Stimulated activated naive CD8-positive, alpha-beta T cell treated with anti-CD3 and anti-CD28 coated beads, Interleukin-15, Interleukin-2, amounts not matched to agents 100 ng/mL and 50 ng/mL, for 24 hours (primary cell): ENCODE results near the gene SIK2.

ENCODE experiments used
- H3K27ac Mint-ChIP-seq: one replicate; pipeline ENCODE4 v1.8.0; 2021; ENCODE audit warnings: mild to moderate bottlenecking, mixed read lengths
- H3K27me3 Mint-ChIP-seq: one replicate; pipeline ENCODE4 v1.8.0; 2021; ENCODE audit warnings: mixed read lengths
- H3K36me3 Mint-ChIP-seq: one replicate; pipeline ENCODE4 v1.8.0; 2021; ENCODE audit warnings: low read depth, mixed read lengths
- H3K4me1 Mint-ChIP-seq: one replicate; pipeline ENCODE4 v1.8.0; 2021; ENCODE audit warnings: low read depth, mixed read lengths
- H3K4me3 Mint-ChIP-seq: one replicate; pipeline ENCODE4 v1.8.0; 2021; ENCODE audit warnings: mild to moderate bottlenecking, mixed read lengths
- H3K9me3 Mint-ChIP-seq: one replicate; pipeline ENCODE4 v1.8.0; 2021; ENCODE audit warnings: mixed read lengths

The SIK2 gene

DNA sequence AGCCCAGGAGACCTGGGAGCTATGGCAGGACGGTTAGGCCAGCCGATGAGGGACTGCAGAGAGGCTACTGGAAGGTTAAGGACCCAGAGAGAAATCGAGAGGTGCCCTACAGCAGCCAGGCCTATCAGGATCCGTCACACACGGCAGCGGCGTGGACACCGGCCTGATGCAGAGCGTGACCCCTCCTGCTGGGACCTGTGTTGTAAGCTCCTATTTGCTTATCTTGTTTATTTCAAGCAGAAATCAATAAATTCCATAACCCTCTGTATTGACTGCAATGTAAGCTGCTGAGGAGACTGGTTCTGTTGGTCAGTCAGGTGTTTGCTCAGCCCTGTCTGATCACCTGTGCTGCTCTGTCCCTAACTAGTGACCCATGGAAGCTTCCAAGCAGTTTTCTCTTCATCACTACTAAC lies 124.1 kb downstream of the SIK2 start:
- Mint-ChIP-seq H3K9me3 (no peaks in the 10 kb centered on the region), H3K27ac (no peak overlapping the region), H3K27me3 (no peaks in the 10 kb centered on the region), H3K4me1 (no peaks in the 10 kb centered on the region), H3K36me3 (peaks cover 23% of the 10 kb centered on the region), H3K4me3 (no peak overlapping the region)

DNA sequence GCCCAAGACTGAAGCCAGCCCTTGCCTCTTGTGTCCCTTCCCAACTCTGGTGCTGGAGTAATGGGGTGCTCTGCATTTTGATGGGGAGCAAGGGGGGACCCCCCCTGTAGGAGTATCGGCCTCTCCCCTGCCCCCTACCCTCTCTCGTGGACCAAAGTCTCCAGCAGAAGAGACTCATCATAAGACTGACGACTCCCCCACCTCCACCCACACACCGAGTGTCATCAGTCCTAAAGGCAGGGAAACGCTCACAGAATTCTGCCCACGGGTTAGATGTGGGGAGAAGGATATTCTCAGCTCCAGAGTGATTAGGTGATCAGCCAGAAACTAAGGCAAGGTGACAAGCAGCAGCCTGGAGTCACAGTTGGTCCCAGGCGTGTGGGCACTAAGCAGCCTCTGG lies 125.2 kb downstream of the SIK2 start:
- Mint-ChIP-seq H3K4me1 (no peaks in the 10 kb centered on the region), H3K27ac (no peak overlapping the region), H3K27me3 (no peaks in the 10 kb centered on the region), H3K4me3 (no peak overlapping the region), H3K9me3 (no peaks in the 10 kb centered on the region), H3K36me3 (peaks cover 15% of the 10 kb centered on the region)

DNA sequence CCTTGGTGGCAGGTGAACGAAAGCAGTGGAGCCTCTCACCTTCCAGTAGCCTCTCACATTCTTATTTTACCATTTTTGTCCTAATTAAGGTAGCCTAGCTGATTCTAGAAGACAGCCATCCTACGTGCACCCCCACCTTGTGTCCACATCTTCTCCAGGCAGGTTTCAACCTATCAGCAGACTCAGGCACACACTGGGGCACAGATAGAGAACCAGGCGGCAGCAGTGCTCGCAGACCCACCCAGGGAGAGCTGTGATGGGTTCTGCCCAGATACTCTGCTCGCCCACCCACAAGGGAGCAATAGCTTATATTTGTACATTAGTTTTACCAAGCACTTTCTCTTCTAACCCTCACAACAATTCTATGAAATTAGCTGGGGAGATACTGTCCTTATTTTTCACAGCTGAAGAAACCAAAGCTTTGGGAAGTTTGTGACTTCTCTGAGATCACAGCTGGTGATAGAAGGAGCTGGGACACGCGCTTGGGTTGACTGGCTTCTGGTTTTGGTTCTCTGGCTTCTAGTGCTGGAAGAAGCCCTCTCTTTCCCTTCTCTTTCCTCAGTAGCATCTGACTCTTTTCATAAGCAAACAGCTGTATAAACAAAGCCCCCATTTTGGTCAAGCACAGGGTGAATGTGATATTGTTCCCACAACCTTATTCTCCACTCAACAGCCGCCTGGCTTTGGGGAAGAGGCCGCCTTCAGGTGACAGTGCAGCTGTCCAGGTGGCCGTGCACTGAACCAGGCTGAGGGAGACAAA lies 127.0 kb downstream of the SIK2 start:
- Mint-ChIP-seq H3K27ac (no peak overlapping the region), H3K4me3 (no peak overlapping the region), H3K36me3 (peaks cover 4% of the 10 kb centered on the region), H3K27me3 (no peaks in the 10 kb centered on the region), H3K9me3 (no peaks in the 10 kb centered on the region), H3K4me1 (no peaks in the 10 kb centered on the region)

DNA sequence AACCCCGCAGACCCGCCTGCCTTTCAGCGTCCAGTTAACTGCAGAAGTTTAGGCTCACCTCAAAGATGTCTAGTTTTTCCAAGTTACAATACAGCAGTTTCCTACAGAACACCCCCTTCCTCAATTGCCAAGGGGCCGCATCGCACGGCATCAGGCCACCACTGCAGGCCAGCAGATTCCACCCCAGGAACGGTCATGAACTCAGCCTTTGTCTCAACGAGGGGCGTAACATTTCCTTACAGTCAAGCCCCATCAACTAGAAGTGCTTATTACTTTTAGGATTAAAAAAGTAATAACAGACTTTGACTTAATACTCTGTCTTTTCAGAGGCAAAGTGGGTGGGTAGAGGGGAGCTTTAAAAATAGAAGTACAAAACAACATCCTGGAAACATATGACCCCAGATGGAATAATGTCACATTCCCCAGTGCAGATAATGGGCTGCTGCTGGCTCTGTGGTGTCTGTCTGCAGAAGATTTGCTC lies 127.6 kb downstream of the SIK2 start:
- peaks cover 4% of the 10 kb centered on the region for H3K36me3 Mint-ChIP-seq
- no peaks in the 10 kb centered on the region for H3K4me1 Mint-ChIP-seq
- H3K27ac Mint-ChIP-seq, result no peak overlapping the region
- no peaks in the 10 kb centered on the region for H3K27me3 Mint-ChIP-seq
- H3K9me3 Mint-ChIP-seq, result no peaks in the 10 kb centered on the region
- H3K4me3 Mint-ChIP-seq, result no peak overlapping the region

- Mint-ChIP-seq H3K4me1 (no peaks in the 10 kb centered on the region), H3K36me3 (peaks cover 4% of the 10 kb centered on the region), H3K27ac (no peak overlapping the region), H3K4me3 (no peak overlapping the region), H3K9me3 (no peaks in the 10 kb centered on the region), H3K27me3 (no peaks in the 10 kb centered on the region)
Observed at GRCh38 chr11:111730871-111731591, 128.8 kb downstream of the SIK2 start.

- no peak overlapping the region for H3K4me3 Mint-ChIP-seq
- H3K9me3 Mint-ChIP-seq, result no peaks in the 10 kb centered on the region
- H3K27ac Mint-ChIP-seq, result no peak overlapping the region
- no peaks in the 10 kb centered on the region for H3K27me3 Mint-ChIP-seq
- peaks cover 4% of the 10 kb centered on the region for H3K36me3 Mint-ChIP-seq
- H3K4me1 Mint-ChIP-seq, result no peaks in the 10 kb centered on the region
Observed at GRCh38 chr11:111731821-111732220, 129.6 kb downstream of the SIK2 start.

DNA sequence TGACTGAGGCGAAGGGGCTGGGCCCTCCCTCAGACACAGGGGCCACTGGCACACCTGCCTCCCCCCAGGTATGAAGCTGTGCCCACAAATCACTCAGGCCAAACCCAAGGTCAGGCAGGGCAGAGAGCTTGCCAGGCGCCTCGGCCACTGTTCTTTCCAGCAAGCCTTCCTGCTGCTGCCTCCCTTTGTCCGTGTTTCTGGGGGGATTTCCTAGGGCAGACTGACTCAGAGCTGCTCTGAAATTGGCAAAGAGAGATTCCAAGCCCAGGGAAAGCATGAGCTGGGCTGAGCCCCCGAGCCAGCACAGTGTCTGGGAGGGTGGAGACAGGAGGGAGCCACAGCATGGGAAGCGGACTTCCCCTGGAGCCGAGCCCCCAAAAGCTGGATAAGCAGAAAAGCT lies 130.8 kb downstream of the SIK2 start:
- H3K4me3 Mint-ChIP-seq, result no peak overlapping the region
- peaks cover 4% of the 10 kb centered on the region for H3K36me3 Mint-ChIP-seq
- no peak overlapping the region for H3K27ac Mint-ChIP-seq
- no peaks in the 10 kb centered on the region for H3K27me3 Mint-ChIP-seq
- H3K4me1 Mint-ChIP-seq, result no peaks in the 10 kb centered on the region
- no peaks in the 10 kb centered on the region for H3K9me3 Mint-ChIP-seq

GRCh38 chr11:111733611-111734088 lies 131.4 kb downstream of the SIK2 start:
- Mint-ChIP-seq H3K36me3 (peaks cover 4% of the 10 kb centered on the region), H3K4me1 (no peaks in the 10 kb centered on the region), H3K9me3 (no peaks in the 10 kb centered on the region), H3K27ac (no peak overlapping the region), H3K27me3 (no peaks in the 10 kb centered on the region), H3K4me3 (no peak overlapping the region)

- no peak overlapping the region for H3K4me3 Mint-ChIP-seq
- H3K4me1 Mint-ChIP-seq, result no peaks in the 10 kb centered on the region
- H3K36me3 Mint-ChIP-seq, result peaks cover 7% of the 10 kb centered on the region
- no peak overlapping the region for H3K27ac Mint-ChIP-seq
- no peaks in the 10 kb centered on the region for H3K27me3 Mint-ChIP-seq
- H3K9me3 Mint-ChIP-seq, result no peaks in the 10 kb centered on the region
Observed at GRCh38 chr11:111734101-111734953, 132.1 kb downstream of the SIK2 start.

GRCh38 chr11:111734954-111735261 lies 132.7 kb downstream of the SIK2 start:
- Mint-ChIP-seq H3K4me1 (no peaks in the 10 kb centered on the region), H3K27ac (no peak overlapping the region), H3K9me3 (no peaks in the 10 kb centered on the region), H3K27me3 (no peaks in the 10 kb centered on the region), H3K36me3 (peaks cover 12% of the 10 kb centered on the region), H3K4me3 (no peak overlapping the region)

DNA sequence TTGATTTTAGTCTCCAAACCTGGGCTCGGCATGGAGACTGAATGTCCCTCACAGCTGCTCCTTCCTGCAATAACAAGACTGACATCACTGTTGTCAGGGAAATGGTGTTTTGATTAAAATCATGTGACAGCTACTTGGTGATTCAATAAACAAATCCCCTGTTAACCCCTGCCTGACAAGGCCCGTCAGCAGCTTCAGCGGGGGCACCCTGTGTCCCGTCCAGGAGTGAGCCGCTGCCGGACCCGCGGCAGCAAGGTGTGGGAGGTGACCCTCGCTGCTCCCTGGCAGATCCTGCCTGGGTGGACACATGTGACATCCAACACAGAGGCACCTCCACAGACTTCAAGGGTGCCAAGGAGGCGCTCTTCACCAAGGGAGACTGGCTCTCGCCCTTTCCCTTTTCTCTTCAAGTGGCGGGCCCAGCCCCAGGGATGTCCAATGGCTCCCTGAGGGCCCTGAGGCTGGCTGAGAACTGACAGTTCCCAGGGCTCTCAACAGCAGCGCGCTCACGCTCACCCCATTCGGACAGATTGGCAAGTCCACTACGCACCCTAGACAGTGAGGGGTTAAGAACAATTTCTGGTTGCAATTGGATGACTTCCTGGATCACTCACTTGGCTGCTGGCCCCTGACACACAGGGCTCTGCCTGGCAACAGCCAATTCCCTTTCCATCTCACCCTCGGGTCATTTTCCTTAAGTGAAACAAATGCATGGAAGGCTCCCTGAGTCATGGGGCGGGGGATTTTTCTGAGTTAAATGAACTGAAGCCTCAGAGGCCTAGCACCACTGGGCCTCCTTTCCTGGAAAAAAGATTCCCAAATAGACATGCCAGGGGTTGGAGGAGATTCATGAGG lies 133.2 kb downstream of the SIK2 start:
- H3K4me3 Mint-ChIP-seq, result no peak overlapping the region
- no peaks in the 10 kb centered on the region for H3K27me3 Mint-ChIP-seq
- no peaks in the 10 kb centered on the region for H3K4me1 Mint-ChIP-seq
- peaks cover 15% of the 10 kb centered on the region for H3K36me3 Mint-ChIP-seq
- H3K9me3 Mint-ChIP-seq, result no peaks in the 10 kb centered on the region
- no peak overlapping the region for H3K27ac Mint-ChIP-seq

DNA sequence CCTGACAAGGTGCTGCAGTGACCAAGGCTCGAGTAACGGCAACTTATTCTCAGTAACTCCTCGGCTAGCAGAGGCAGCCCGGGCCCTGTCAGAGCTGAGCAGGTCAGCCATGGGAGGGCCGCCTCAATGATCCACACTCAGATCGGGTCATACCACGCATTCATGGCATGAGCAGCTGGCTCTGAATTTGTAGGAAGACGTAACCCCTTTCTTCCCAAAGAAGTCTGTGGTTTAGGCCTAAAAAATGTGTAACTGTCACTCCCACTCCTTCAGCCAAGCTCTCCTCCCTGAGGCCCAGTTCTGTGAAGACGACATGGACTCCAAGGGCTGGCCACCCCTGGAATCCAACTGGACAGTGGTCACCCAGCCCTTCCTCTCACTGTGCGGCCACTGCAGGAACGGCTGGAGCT lies 133.9 kb downstream of the SIK2 start:
- peaks cover 22% of the 10 kb centered on the region for H3K36me3 Mint-ChIP-seq
- H3K4me1 Mint-ChIP-seq, result no peaks in the 10 kb centered on the region
- no peaks in the 10 kb centered on the region for H3K27me3 Mint-ChIP-seq
- no peak overlapping the region for H3K4me3 Mint-ChIP-seq
- H3K27ac Mint-ChIP-seq, result no peak overlapping the region
- H3K9me3 Mint-ChIP-seq, result no peaks in the 10 kb centered on the region

GRCh38 chr11:111736621-111737443 lies 134.6 kb downstream of the SIK2 start:
- no peak overlapping the region for H3K4me3 Mint-ChIP-seq
- peaks cover 29% of the 10 kb centered on the region for H3K36me3 Mint-ChIP-seq
- H3K4me1 Mint-ChIP-seq, result no peaks in the 10 kb centered on the region
- no peak overlapping the region for H3K27ac Mint-ChIP-seq
- no peaks in the 10 kb centered on the region for H3K27me3 Mint-ChIP-seq
- H3K9me3 Mint-ChIP-seq, result no peaks in the 10 kb centered on the region
